ENCODE measurements around the gene OVOL1. TPM values are rescaled to one million over a fixed set of nuclear protein-coding genes. Genes with fewer than 3 reads are reported as not detected.

The OVOL1 gene
- total and polyA plus RNA-seq, 2 of the 8 experiments (the other 6 are each of a cell fraction or from before 2014, with no cell fraction given), result 2.6 to 3.4 TPM

- no peak overlapping the region for H3K56ac ChIP-seq (replicated peaks; ENCODE audit: insufficient read length, low read depth, low read length)
- H2AFZ ChIP-seq (ENCODE audit: low read length), result no peak overlapping the region
- H2BK20ac ChIP-seq (ENCODE audit: low read length), result no peak overlapping the region
- DNase-seq (ENCODE audit: low read depth in 1 of 2, low spot score in 2 of 2) (no peak), FAIRE-seq (no peak)
- CTCF ChIA-PET (ENCODE audit: partially characterized antibody), result interaction anchor here (0.5 to 12.7 kb wide), 14 partner anchors 9 to 205 kb away, joined by 3 to 109 read pairs (median 4); partner anchors contain the start of gene KAT5
- H3K27me3 ChIP-seq (replicated peaks in 1 of 4; ENCODE audit: control insufficient read depth in 3 of 4, extremely low read depth in 1 of 4, insufficient read depth in 3 of 4, low read length in 3 of 4), result peaks cover 20 to 47% (median 44%) of the 10 kb centered on the region in 4 experiments
- H3K9me3 ChIP-seq (ENCODE audit: insufficient read depth in 2 of 2, low read depth in 1 of 2, low read length in 1 of 2), result no peaks in the 10 kb centered on the region
- H3K4me2 ChIP-seq (ENCODE audit: insufficient read depth in 1 of 2, low read depth in 2 of 2, low read length in 2 of 2), result no peak overlapping the region
- H3K36me3 ChIP-seq (ENCODE audit: control insufficient read depth in 2 of 4, insufficient read depth in 4 of 4, low read length in 3 of 4), result peaks cover 0 to 11% (median 0%) of the 10 kb centered on the region in 4 experiments; a peak in 3 of 8 replicates
- H3K18ac ChIP-seq (ENCODE audit: extremely low read depth, low read length), result no peak overlapping the region
- H3K23me2 ChIP-seq (ENCODE audit: low read depth, low read length), result peaks cover 17% of the 10 kb centered on the region; the same call in 1 of the 2 replicates
- H2AK5ac ChIP-seq (ENCODE audit: low read depth, low read length), result no peak overlapping the region
- no peak overlapping the region for H3K4me3 ChIP-seq (ENCODE audit: extremely low read depth in 1 of 4, insufficient read depth in 2 of 4, low read depth in 3 of 4, low read length in 4 of 4)
- no peaks in the 10 kb centered on the region for H3K79me2 ChIP-seq (ENCODE audit: control insufficient read depth in 1 of 2, insufficient read depth in 2 of 2, low read length in 2 of 2)
- H2BK15ac ChIP-seq (ENCODE audit: low read length), result peak overlapping the region; percentile 25; the same call in 1 of the 2 replicates
- H3K4me1 ChIP-seq (replicated peaks in 1 of 4; ENCODE audit: control insufficient read depth in 3 of 4, insufficient read depth in 4 of 4, low read length in 3 of 4), result peaks cover 0 to 20% (median 7%) of the 10 kb centered on the region in 4 experiments; a peak in 6 of 7 replicates
- no peak overlapping the region for H3K4ac ChIP-seq (replicated peaks; ENCODE audit: insufficient read length, low read depth, low read length)
- no peak overlapping the region for H3K23ac ChIP-seq (ENCODE audit: insufficient read length)
- no peak overlapping the region for H4K91ac ChIP-seq (replicated peaks; ENCODE audit: insufficient read length, low read length)
- no peak overlapping the region for H3K14ac ChIP-seq (ENCODE audit: insufficient read length)
- H4K5ac ChIP-seq (ENCODE audit: insufficient read length, low read depth, low read length), result no peak overlapping the region
- 0 out of 2 replicates have a peak, but pooled peaks cover 2% of the 10 kb centered on the region for H3K79me1 ChIP-seq (ENCODE audit: low read depth, low read length)
- H4K8ac ChIP-seq (ENCODE audit: extremely low read depth, insufficient read depth, low read length), result no peak overlapping the region
- H3K27ac ChIP-seq (ENCODE audit: low read depth, low read length), result no peak overlapping the region
- 84% methylated on average over 9 of the region's 9 CpGs; no CpG with 5 or more reads in 1 of the 2 experiments for WGBS, 2 experiments (ENCODE audit: extremely low coverage in 1 of 2, insufficient coverage in 1 of 2, insufficient read length in 1 of 2, insufficient replicate concordance in 2 of 2, low coverage in 1 of 2, low lambda C conversion rate in 2 of 2, missing lambda C conversion rate in 1 of 2)
- no peak overlapping the region for H2BK120ac ChIP-seq (replicated peaks; ENCODE audit: low read depth, low read length)
- no peak overlapping the region for H3K9ac ChIP-seq (replicated peaks in 1 of 4; ENCODE audit: extremely low read depth in 1 of 4, low read depth in 3 of 4, low read length in 3 of 4)
- H2BK12ac ChIP-seq (ENCODE audit: low read depth, low read length), result no peak overlapping the region
- peaks cover 1 to 14% of the 10 kb centered on the region in 2 experiments for H4K20me1 ChIP-seq (replicated peaks in 1 of 2; ENCODE audit: control insufficient read depth in 1 of 2, insufficient read depth in 2 of 2, low read length in 2 of 2)
- POLR2A ChIA-PET (ENCODE audit: partially characterized antibody), result interaction anchor here (0.9 to 2.4 kb wide), 3 partner anchors 8 to 20 kb away, joined by 3 to 7 read pairs (median 3); no protein-coding TSS in a partner anchor
- H2BK5ac ChIP-seq (ENCODE audit: low read depth, low read length), result no peak overlapping the region
- TF ChIP-seq SIX5 (IDR thresholded peaks at IDR 0.05; ENCODE audit: low read depth, low read length) (no peak), SIN3A (conservative IDR thresholded peaks at IDR 0.05 in 1 of 2, IDR thresholded peaks at IDR 0.05 in 1 of 2; ENCODE audit: low read depth in 1 of 2, low read length in 2 of 2) (no peak), HDAC6 (IDR thresholded peaks at IDR 0.05; ENCODE audit: low read depth, low read length) (no peak), KDM1A (IDR thresholded peaks at IDR 0.05; ENCODE audit: borderline replicate concordance, low read length) (no peak), HDAC2 (IDR thresholded peaks at IDR 0.05; ENCODE audit: borderline replicate concordance in 1 of 2, low read depth in 2 of 2, low read length in 2 of 2) (no peak), BCL11A (IDR thresholded peaks at IDR 0.05; ENCODE audit: low read depth in 2 of 2, low read length in 2 of 2) (no peak), CHD1 (IDR thresholded peaks at IDR 0.05; ENCODE audit: low read depth, low read length) (no peak), E2F6 (IDR thresholded peaks at IDR 0.05) (no peak), CBX5 (IDR thresholded peaks at IDR 0.05; ENCODE audit: low read depth, low read length) (no peak), KDM5A (IDR thresholded peaks at IDR 0.05; ENCODE audit: low read length) (no peak), GABPA (IDR thresholded peaks at IDR 0.05; ENCODE audit: borderline replicate concordance, insufficient read depth, low read length) (no peak)
- TF ChIP-seq, protein P1, sequence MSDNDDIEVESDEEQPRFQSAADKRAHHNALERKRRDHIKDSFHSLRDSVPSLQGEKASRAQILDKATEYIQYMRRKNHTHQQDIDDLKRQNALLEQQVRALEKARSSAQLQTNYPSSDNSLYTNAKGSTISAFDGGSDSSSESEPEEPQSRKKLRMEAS (IDR thresholded peaks at IDR 0.05), result no peak
Observed at GRCh38 chr11:65782816-65783228, 4.0 kb upstream of the OVOL1 start.
